Measurements from ENCODE around the gene ZNF577.

The ZNF577 gene

GRCh38 chr19:51901860-51902259, 14.1 kb upstream of the ZNF577 start:
- Histone ChIP-seq H3K14ac (ENCODE audit: low read length) (no peak overlapping the region), H3K4me3 (ENCODE audit: low read length in 2 of 2) (no peak overlapping the region), H3K4me1 (ENCODE audit: control insufficient read depth in 2 of 2, insufficient read depth in 1 of 2, low read depth in 1 of 2, low read length in 2 of 2) (no peaks in the 10 kb centered on the region), H3K36me3 (replicated peaks in 1 of 2; ENCODE audit: control insufficient read depth in 2 of 2, insufficient read depth in 2 of 2, low read length in 2 of 2) (peaks cover 41 to 65% of the 10 kb centered on the region in 2 donors), H3K18ac (ENCODE audit: low read length) (no peak overlapping the region), H3K4me2 (ENCODE audit: insufficient read depth, low read length, poor library complexity, severe bottlenecking) (no peak overlapping the region), H2BK12ac (ENCODE audit: low read length) (no peak overlapping the region), H3K27ac (replicated peaks; ENCODE audit: low read length) (no peak overlapping the region), H3K23ac (ENCODE audit: low read depth, low read length, poor library complexity) (no peak overlapping the region), H3K4ac (ENCODE audit: low read length) (no peak overlapping the region), H3K9me3 (replicated peaks in 1 of 2; ENCODE audit: control insufficient read depth in 2 of 2, insufficient read depth in 1 of 2, low read depth in 1 of 2, low read length in 2 of 2) (peaks cover 49 to 78% of the 10 kb centered on the region in 2 donors), H2AK5ac (ENCODE audit: low read depth, low read length) (no peak overlapping the region), H3K27me3 (ENCODE audit: control insufficient read depth in 3 of 3, insufficient read depth in 3 of 3, low read depth in 1 of 3, low read length in 3 of 3) (no peaks in the 10 kb centered on the region), H4K91ac (ENCODE audit: low read depth, low read length, poor library complexity) (no peak overlapping the region), H3K79me1 (ENCODE audit: low read depth, low read length) (peaks cover 3% of the 10 kb centered on the region), H2BK15ac (ENCODE audit: low read length) (no peak overlapping the region), H3K9ac (ENCODE audit: low read depth, low read length, poor library complexity) (no peak overlapping the region), H2BK5ac (ENCODE audit: low read length) (no peak overlapping the region), H2BK120ac (ENCODE audit: low read depth, low read length) (no peak overlapping the region), H4K8ac (ENCODE audit: low read depth, low read length) (no peak overlapping the region), H2AFZ (ENCODE audit: low read length) (no peak overlapping the region)
- no peak for DNase-seq (ENCODE audit: low spot score)
- WGBS, 2 donors (ENCODE audit: extremely low coverage in 2 of 2, insufficient read length in 2 of 2, insufficient replicate concordance in 1 of 2), result no CpG with 5 or more reads among the region's 4 CpGs

- Histone ChIP-seq H3K27me3 (ENCODE audit: control insufficient read depth in 3 of 3, insufficient read depth in 3 of 3, low read depth in 1 of 3, low read length in 3 of 3) (no peaks in the 10 kb centered on the region), H3K9ac (ENCODE audit: low read depth, low read length, poor library complexity) (no peak overlapping the region), H3K4me2 (ENCODE audit: insufficient read depth, low read length, poor library complexity, severe bottlenecking) (no peak overlapping the region), H2BK15ac (ENCODE audit: low read length) (no peak overlapping the region), H3K9me3 (replicated peaks in 1 of 2; ENCODE audit: control insufficient read depth in 2 of 2, insufficient read depth in 1 of 2, low read depth in 1 of 2, low read length in 2 of 2) (peaks cover 49 to 79% of the 10 kb centered on the region in 2 donors), H3K79me1 (ENCODE audit: low read depth, low read length) (no peaks in the 10 kb centered on the region), H4K8ac (ENCODE audit: low read depth, low read length) (no peak overlapping the region), H3K4me3 (ENCODE audit: low read length in 2 of 2) (no peak overlapping the region), H2AFZ (ENCODE audit: low read length) (no peak overlapping the region), H2AK5ac (ENCODE audit: low read depth, low read length) (no peak overlapping the region), H3K23ac (ENCODE audit: low read depth, low read length, poor library complexity) (no peak overlapping the region), H3K36me3 (replicated peaks in 1 of 2; ENCODE audit: control insufficient read depth in 2 of 2, insufficient read depth in 2 of 2, low read length in 2 of 2) (peaks cover 46 to 80% of the 10 kb centered on the region in 2 donors), H3K18ac (ENCODE audit: low read length) (no peak overlapping the region), H3K4me1 (ENCODE audit: control insufficient read depth in 2 of 2, insufficient read depth in 1 of 2, low read depth in 1 of 2, low read length in 2 of 2) (no peaks in the 10 kb centered on the region), H2BK120ac (ENCODE audit: low read depth, low read length) (no peak overlapping the region), H2BK5ac (ENCODE audit: low read length) (no peak overlapping the region), H3K4ac (ENCODE audit: low read length) (no peak overlapping the region), H4K91ac (ENCODE audit: low read depth, low read length, poor library complexity) (no peak overlapping the region), H3K27ac (replicated peaks; ENCODE audit: low read length) (no peak overlapping the region), H2BK12ac (ENCODE audit: low read length) (no peak overlapping the region), H3K14ac (ENCODE audit: low read length) (no peak overlapping the region)
- DNase-seq (ENCODE audit: low spot score), result no peak
- WGBS, 2 donors (ENCODE audit: extremely low coverage in 2 of 2, insufficient read length in 2 of 2, insufficient replicate concordance in 1 of 2), result no CpG with 5 or more reads among the region's 10 CpGs
Observed at GRCh38 chr19:51891193-51891747, 3.5 kb upstream of the ZNF577 start.

GRCh38 chr19:51889934-51890333, 2.2 kb upstream of the ZNF577 start:
- H4K91ac ChIP-seq (ENCODE audit: low read depth, low read length, poor library complexity), result no peak overlapping the region
- H2AFZ ChIP-seq (ENCODE audit: low read length), result no peak overlapping the region
- no peak overlapping the region for H3K14ac ChIP-seq (ENCODE audit: low read length)
- no peaks in the 10 kb centered on the region for H3K79me1 ChIP-seq (ENCODE audit: low read depth, low read length)
- H2BK15ac ChIP-seq (ENCODE audit: low read length), result no peak overlapping the region
- H2AK5ac ChIP-seq (ENCODE audit: low read depth, low read length), result no peak overlapping the region
- H4K8ac ChIP-seq (ENCODE audit: low read depth, low read length), result no peak overlapping the region
- no peak overlapping the region for H3K9ac ChIP-seq (ENCODE audit: low read depth, low read length, poor library complexity)
- no peak overlapping the region for H2BK12ac ChIP-seq (ENCODE audit: low read length)
- no peak overlapping the region for H3K23ac ChIP-seq (ENCODE audit: low read depth, low read length, poor library complexity)
- H3K4ac ChIP-seq (ENCODE audit: low read length), result no peak overlapping the region
- no peak overlapping the region for H2BK120ac ChIP-seq (ENCODE audit: low read depth, low read length)
- no peak overlapping the region for H3K18ac ChIP-seq (ENCODE audit: low read length)
- no peak overlapping the region for H2BK5ac ChIP-seq (ENCODE audit: low read length)
- no peaks in the 10 kb centered on the region for H3K4me1 ChIP-seq (ENCODE audit: control insufficient read depth in 2 of 2, insufficient read depth in 1 of 2, low read depth in 1 of 2, low read length in 2 of 2)
- peaks cover 38 to 66% of the 10 kb centered on the region in 2 donors for H3K36me3 ChIP-seq (replicated peaks in 1 of 2; ENCODE audit: control insufficient read depth in 2 of 2, insufficient read depth in 2 of 2, low read length in 2 of 2)
- H3K4me3 ChIP-seq (ENCODE audit: low read length in 2 of 2), result no peak overlapping the region
- DNase-seq (ENCODE audit: low spot score), result no peak
- peaks cover 42 to 79% of the 10 kb centered on the region in 2 donors for H3K9me3 ChIP-seq (replicated peaks in 1 of 2; ENCODE audit: control insufficient read depth in 2 of 2, insufficient read depth in 1 of 2, low read depth in 1 of 2, low read length in 2 of 2)
- H3K27ac ChIP-seq (replicated peaks; ENCODE audit: low read length), result no peak overlapping the region
- H3K27me3 ChIP-seq (ENCODE audit: control insufficient read depth in 3 of 3, insufficient read depth in 3 of 3, low read depth in 1 of 3, low read length in 3 of 3), result no peaks in the 10 kb centered on the region
- no peak overlapping the region for H3K4me2 ChIP-seq (ENCODE audit: insufficient read depth, low read length, poor library complexity, severe bottlenecking)

- no peak for DNase-seq (ENCODE audit: low spot score)
- Histone ChIP-seq H3K36me3 (replicated peaks in 1 of 2; ENCODE audit: control insufficient read depth in 2 of 2, insufficient read depth in 2 of 2, low read length in 2 of 2) (peaks cover 5 to 41% of the 10 kb centered on the region in 2 donors), H2BK5ac (ENCODE audit: low read length) (no peak overlapping the region), H2BK12ac (ENCODE audit: low read length) (no peak overlapping the region), H3K4me3 (ENCODE audit: low read length in 2 of 2) (no peak overlapping the region), H2AFZ (ENCODE audit: low read length) (no peak overlapping the region), H3K4me1 (ENCODE audit: control insufficient read depth in 2 of 2, insufficient read depth in 1 of 2, low read depth in 1 of 2, low read length in 2 of 2) (no peaks in the 10 kb centered on the region), H2AK5ac (ENCODE audit: low read depth, low read length) (no peak overlapping the region), H3K4ac (ENCODE audit: low read length) (no peak overlapping the region), H3K4me2 (ENCODE audit: insufficient read depth, low read length, poor library complexity, severe bottlenecking) (no peak overlapping the region), H3K18ac (ENCODE audit: low read length) (no peak overlapping the region), H3K27me3 (ENCODE audit: control insufficient read depth in 3 of 3, insufficient read depth in 3 of 3, low read depth in 1 of 3, low read length in 3 of 3) (no peaks in the 10 kb centered on the region), H3K9me3 (replicated peaks in 1 of 2; ENCODE audit: control insufficient read depth in 2 of 2, insufficient read depth in 1 of 2, low read depth in 1 of 2, low read length in 2 of 2) (peaks cover 17 to 65% of the 10 kb centered on the region in 2 donors), H3K14ac (ENCODE audit: low read length) (no peak overlapping the region), H4K91ac (ENCODE audit: low read depth, low read length, poor library complexity) (no peak overlapping the region), H3K9ac (ENCODE audit: low read depth, low read length, poor library complexity) (no peak overlapping the region), H4K8ac (ENCODE audit: low read depth, low read length) (no peak overlapping the region), H3K27ac (replicated peaks; ENCODE audit: low read length) (no peak overlapping the region), H3K79me1 (ENCODE audit: low read depth, low read length) (no peaks in the 10 kb centered on the region), H2BK15ac (ENCODE audit: low read length) (no peak overlapping the region), H3K23ac (ENCODE audit: low read depth, low read length, poor library complexity) (no peak overlapping the region), H2BK120ac (ENCODE audit: low read depth, low read length) (no peak overlapping the region)
- no CpG with 5 or more reads among the region's 2 CpGs for WGBS, 2 donors (ENCODE audit: extremely low coverage in 2 of 2, insufficient read length in 2 of 2, insufficient replicate concordance in 1 of 2)
Observed at GRCh38 chr19:51884713-51885112, 3.0 kb downstream of the ZNF577 start.
